NCI-H226 (cell line): ENCODE data around the gene C1orf185.
"Not testable (repeated sequence)": the region's sequence is repeated elsewhere in the genome, so short reads cannot be mapped to it uniquely, and the experiment has no call there.

ENCODE experiments used
- DNase-seq: peaks from one replicate; pipeline ENCODE4 v3.0.0-alpha.2; 2015

C1orf185 gene

GRCh38 chr1:51101976-51102375 is at the start of gene C1orf185:
TSS of gene C1orf185 (plus strand) at chr1:51102228. CDS start at chr1:51102234, 6 bp downstream.
- DNase-seq: no peak

- DNase-seq: no peak
Measured at GRCh38 chr1:51058858-51059257, 43.2 kb upstream of the C1orf185 start.

GRCh38 chr1:51061231-51061918 is 40.7 kb upstream of the C1orf185 start:
- peak; percentile 51 for DNase-seq

GRCh38 chr1:51063121-51063520 is 38.9 kb upstream of the C1orf185 start:
- peak; percentile 96 for DNase-seq

GRCh38 chr1:51070011-51070410 is 32.0 kb upstream of the C1orf185 start:
- no peak for DNase-seq

GRCh38 chr1:51070640-51071039 is 31.4 kb upstream of the C1orf185 start:
- peak; percentile 75 for DNase-seq

- no peak for DNase-seq
Measured at GRCh38 chr1:51071291-51072042, 30.6 kb upstream of the C1orf185 start.

GRCh38 chr1:51072043-51072439 is 30.0 kb upstream of the C1orf185 start:
- DNase-seq: no peak

GRCh38 chr1:51072651-51073050 is 29.4 kb upstream of the C1orf185 start:
- no peak for DNase-seq

GRCh38 chr1:51073456-51073855 is 28.6 kb upstream of the C1orf185 start:
- DNase-seq: peak; percentile 79

- no peak for DNase-seq
Measured at GRCh38 chr1:51086496-51087271, 15.3 kb upstream of the C1orf185 start.

GRCh38 chr1:51088474-51088873 is 13.6 kb upstream of the C1orf185 start:
- DNase-seq: no peak

- peak; percentile 13 for DNase-seq
Measured at GRCh38 chr1:51093581-51093980, 8.4 kb upstream of the C1orf185 start.

- no peak for DNase-seq
Measured at GRCh38 chr1:51097171-51097570, 4.9 kb upstream of the C1orf185 start.

GRCh38 chr1:51100264-51100880 is 1.7 kb upstream of the C1orf185 start:
- DNase-seq: no peak

GRCh38 chr1:51114137-51114536 is 12.1 kb downstream of the C1orf185 start:
- DNase-seq: no peak

GRCh38 chr1:51115714-51116404 is 13.8 kb downstream of the C1orf185 start:
- no peak for DNase-seq

- no peak for DNase-seq
Measured at GRCh38 chr1:51119331-51119730, 17.3 kb downstream of the C1orf185 start.

GRCh38 chr1:51120629-51121028 is 18.6 kb downstream of the C1orf185 start:
- no peak for DNase-seq

- not testable (repeated sequence) for DNase-seq
Measured at GRCh38 chr1:51127152-51127551, 25.1 kb downstream of the C1orf185 start.

- DNase-seq: no peak
Measured at GRCh38 chr1:51131185-51131584, 29.2 kb downstream of the C1orf185 start.

GRCh38 chr1:51133045-51133444 is 31.0 kb downstream of the C1orf185 start:
- DNase-seq: no peak
